Measurements from ENCODE around the gene TECRL. TPM values are rescaled to one million over a fixed set of nuclear protein-coding genes. Genes with fewer than 3 reads are reported as not detected.

TECRL gene
- total RNA-seq, 1 donor from 2014 or later = not detected

DNA sequence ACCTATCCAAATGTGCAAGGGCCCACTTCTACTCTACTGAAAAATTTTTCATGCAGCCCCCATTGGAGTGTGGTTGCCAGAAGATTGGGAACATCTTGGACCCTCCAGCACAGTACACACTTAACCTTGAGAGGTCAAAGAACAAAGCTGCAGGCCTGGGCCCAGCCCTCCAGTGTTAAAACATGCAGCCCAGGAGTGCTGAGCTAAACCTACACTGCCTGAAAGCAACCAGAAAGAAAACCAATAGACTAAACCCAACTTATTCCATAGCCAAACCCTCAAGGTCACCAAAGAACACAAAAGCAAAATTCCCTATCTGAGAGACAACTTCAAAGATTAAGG is 47.9 kb downstream of the TECRL start:
- no peaks in the 10 kb centered on the region for H3K27me3 Mint-ChIP-seq (ENCODE audit: low read depth)
- peaks cover 45% of the 10 kb centered on the region for H3K9me3 Mint-ChIP-seq
- H3K36me3 Mint-ChIP-seq (ENCODE audit: low read depth) = no peaks in the 10 kb centered on the region
- no peak for DNase-seq (ENCODE audit: low spot score)
- intact Hi-C loops (cut with micrococcal nuclease) = no loop called here
- no peak overlapping the region for H3K27ac Mint-ChIP-seq
- no peak overlapping the region for H3K4me3 Mint-ChIP-seq (ENCODE audit: low read depth)
- H3K4me1 Mint-ChIP-seq (ENCODE audit: low read depth) = no peaks in the 10 kb centered on the region

DNA sequence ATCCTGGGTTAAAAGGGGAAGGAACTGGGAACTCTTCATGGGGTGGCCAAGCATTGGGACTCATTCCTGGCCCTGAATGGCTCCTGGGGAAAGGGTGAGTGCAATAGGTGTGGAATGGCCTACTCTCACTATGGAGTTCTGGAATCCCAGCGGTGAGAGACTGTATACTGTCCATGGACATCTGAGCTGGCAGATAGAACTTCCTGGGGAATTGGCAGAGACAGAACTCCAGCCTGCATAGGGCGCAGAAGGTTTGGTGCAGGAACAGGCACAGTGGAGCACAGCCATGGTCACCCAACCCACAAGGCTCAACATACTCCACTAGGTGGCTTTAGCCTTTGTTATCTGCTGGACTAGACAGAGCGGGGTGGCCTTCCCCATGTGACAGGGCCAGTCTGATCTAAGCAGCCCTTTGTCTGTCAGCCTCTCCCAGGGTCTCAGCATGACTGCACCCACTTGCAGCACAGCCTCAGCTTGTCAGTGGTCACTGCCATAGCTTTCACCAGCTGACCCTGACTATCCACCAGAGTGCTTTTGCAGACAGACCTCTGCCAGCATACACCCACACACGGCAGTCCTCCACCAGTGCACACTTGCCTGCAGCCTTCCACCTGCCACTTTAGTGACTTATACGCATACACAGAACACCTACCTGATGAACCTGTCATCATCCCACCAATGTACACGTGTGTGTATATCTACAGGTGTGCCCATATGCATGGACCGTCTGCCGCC is 48.4 kb downstream of the TECRL start:
- peaks cover 43% of the 10 kb centered on the region for H3K9me3 Mint-ChIP-seq

DNA sequence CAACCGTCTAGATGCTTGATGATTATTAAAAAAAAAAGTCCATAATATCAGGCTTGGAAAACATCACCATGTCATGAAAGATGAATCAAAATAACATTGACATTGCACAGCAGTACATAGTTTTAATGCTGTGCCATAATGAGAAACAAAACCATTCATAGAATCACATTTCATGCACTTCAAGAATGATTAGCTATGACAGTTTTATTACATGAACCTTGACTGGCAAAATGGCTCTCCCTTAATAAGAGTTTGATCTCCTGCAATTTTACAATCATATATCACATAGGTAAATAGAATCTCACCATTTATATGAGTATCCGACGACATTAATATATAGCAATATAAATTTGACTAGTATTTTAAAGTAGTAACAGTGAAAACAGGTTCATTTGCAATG is 49.8 kb downstream of the TECRL start:
- Mint-ChIP-seq H3K9me3 (peaks cover 37% of the 10 kb centered on the region), H3K4me1 (ENCODE audit: low read depth) (no peaks in the 10 kb centered on the region), H3K27me3 (ENCODE audit: low read depth) (no peaks in the 10 kb centered on the region), H3K27ac (no peak overlapping the region), H3K4me3 (ENCODE audit: low read depth) (no peak overlapping the region), H3K36me3 (ENCODE audit: low read depth) (no peaks in the 10 kb centered on the region)
- DNase-seq (ENCODE audit: low spot score) = no peak
- intact Hi-C loops (cut with micrococcal nuclease) = no loop called here

More for the DNA sequence above, 48.4 kb downstream of the TECRL start:
- no peak overlapping the region for H3K4me3 Mint-ChIP-seq (ENCODE audit: low read depth)
- H3K27me3 Mint-ChIP-seq (ENCODE audit: low read depth) = no peaks in the 10 kb centered on the region
- no peak overlapping the region for H3K27ac Mint-ChIP-seq
- no peak for DNase-seq (ENCODE audit: low spot score)
- no peaks in the 10 kb centered on the region for H3K4me1 Mint-ChIP-seq (ENCODE audit: low read depth)
- intact Hi-C loops (cut with micrococcal nuclease) = no loop called here
- no peaks in the 10 kb centered on the region for H3K36me3 Mint-ChIP-seq (ENCODE audit: low read depth)

DNA sequence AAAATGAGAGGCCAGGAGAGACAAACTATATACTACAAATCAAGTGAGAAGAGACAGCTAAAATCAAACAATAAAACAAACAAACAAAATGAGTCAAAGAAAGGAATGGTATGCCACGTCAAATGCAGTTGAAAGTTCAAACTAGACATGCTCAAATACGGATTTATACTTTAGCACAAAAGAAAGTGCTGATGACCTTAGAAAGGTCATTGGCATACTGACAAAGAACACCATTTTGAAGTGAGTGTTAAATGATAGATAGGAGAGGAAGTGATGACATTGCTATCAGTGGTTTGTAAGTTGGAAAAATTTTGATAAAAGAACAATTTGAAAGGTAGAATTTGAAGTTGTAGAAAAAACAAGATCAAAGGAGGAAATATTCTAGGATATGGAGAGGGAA is 55.3 kb downstream of the TECRL start:
- intact Hi-C loops (cut with micrococcal nuclease) = no loop called here
- DNase-seq (ENCODE audit: low spot score) = no peak
- H3K4me1 Mint-ChIP-seq (ENCODE audit: low read depth) = no peaks in the 10 kb centered on the region
- no peak overlapping the region for H3K4me3 Mint-ChIP-seq (ENCODE audit: low read depth)
- H3K27ac Mint-ChIP-seq = no peak overlapping the region
- H3K9me3 Mint-ChIP-seq = peaks cover 19% of the 10 kb centered on the region
- no peaks in the 10 kb centered on the region for H3K36me3 Mint-ChIP-seq (ENCODE audit: low read depth)
- no peaks in the 10 kb centered on the region for H3K27me3 Mint-ChIP-seq (ENCODE audit: low read depth)

DNA sequence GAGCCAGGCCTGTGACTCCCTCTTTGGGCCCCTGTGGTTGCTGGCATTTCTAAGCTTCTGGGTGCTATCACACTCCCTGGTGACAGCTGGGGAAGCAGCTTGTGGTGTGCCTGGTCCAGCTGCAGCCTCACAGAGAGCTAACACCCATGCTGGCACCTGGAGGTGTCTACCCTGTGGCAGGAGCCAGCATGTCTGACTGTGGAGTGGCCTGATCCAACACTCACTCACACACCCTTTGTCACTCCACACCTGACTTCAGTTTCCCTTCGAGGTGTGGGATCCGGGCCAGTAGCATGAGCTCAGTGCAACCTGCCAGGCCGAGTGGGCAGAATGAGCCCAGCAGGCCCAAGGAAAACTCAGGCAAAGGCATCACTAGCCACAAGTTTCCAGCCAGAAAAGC is 67.5 kb downstream of the TECRL start:
- H3K9me3 Mint-ChIP-seq = peaks cover 21% of the 10 kb centered on the region
- H3K27ac Mint-ChIP-seq = no peak overlapping the region
- DNase-seq (ENCODE audit: low spot score) = no peak

DNA sequence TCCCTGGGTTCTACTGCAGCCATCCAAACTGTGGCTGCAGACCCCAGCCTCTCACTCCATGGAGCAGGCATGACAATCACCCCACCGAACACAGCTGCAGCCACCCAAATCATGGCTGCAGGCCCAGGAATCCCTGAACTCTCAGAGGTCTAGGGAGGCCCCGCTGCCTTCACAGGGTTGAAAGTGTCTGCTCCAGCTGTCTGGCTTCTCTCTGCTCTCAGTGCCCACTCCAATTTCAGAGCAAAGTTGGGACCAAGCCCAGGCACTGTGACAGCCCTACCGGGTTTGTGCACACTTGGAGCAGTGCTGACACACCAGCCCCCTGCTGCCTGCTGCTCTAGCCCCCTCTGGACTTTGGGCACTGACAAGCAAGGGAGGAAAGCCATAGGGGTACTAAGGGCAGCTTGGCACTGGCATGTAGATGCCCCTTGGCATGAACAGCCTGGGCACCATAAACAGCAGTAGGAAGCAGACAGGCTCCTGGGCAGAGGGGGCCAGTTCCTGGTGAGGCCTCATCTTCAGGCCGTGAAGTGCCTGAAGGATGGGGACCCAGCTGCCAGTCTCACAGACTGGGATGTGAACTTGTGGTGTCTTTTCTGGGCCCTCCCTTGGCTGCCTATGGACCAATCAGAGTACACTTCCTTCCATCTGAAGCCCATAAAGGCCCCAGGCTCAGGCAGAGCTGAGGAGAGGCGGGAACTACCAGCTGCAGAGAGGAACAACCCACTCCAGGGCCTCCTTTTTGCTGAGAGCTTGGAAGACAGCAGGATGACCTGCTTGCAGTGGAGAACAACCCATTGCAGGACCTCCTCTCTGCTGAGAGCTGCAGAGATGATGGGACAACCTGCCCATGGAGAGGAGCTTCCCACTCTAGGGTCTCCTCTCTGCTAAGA is 68.8 kb downstream of the TECRL start:
- Mint-ChIP-seq H3K9me3 (peaks cover 25% of the 10 kb centered on the region), H3K4me3 (ENCODE audit: low read depth) (no peak overlapping the region), H3K27me3 (ENCODE audit: low read depth) (no peaks in the 10 kb centered on the region), H3K27ac (no peak overlapping the region), H3K36me3 (ENCODE audit: low read depth) (no peaks in the 10 kb centered on the region), H3K4me1 (ENCODE audit: low read depth) (no peaks in the 10 kb centered on the region)
- intact Hi-C loops (cut with micrococcal nuclease) = no loop called here
- no peak for DNase-seq (ENCODE audit: low spot score)

More for the DNA sequence above, 67.5 kb downstream of the TECRL start:
- Mint-ChIP-seq H3K36me3 (ENCODE audit: low read depth) (no peaks in the 10 kb centered on the region), H3K4me1 (ENCODE audit: low read depth) (no peaks in the 10 kb centered on the region), H3K4me3 (ENCODE audit: low read depth) (no peak overlapping the region), H3K27me3 (ENCODE audit: low read depth) (no peaks in the 10 kb centered on the region)
- intact Hi-C loops (cut with micrococcal nuclease) = no loop called here

DNA sequence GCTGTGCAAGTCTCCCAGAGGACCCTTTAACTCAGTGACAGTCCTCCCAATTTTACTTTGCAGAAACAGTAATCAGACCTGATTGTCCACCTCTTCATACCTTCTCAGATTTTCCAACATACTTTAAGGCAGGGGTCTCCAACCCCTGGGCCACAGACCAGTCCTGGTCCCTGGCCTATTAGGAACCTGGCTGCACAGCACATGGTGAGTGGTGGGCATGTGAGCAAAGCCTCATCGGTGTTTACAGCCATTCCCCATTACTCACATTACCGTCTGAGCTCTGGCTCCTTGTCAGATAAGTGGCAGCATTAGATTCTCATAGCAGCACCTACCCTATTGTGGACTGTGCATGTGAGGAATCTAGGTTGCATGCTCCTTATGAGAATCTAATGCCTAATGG is 74.3 kb downstream of the TECRL start:
- Mint-ChIP-seq H3K27ac (no peak overlapping the region), H3K4me1 (ENCODE audit: low read depth) (no peaks in the 10 kb centered on the region), H3K36me3 (ENCODE audit: low read depth) (no peaks in the 10 kb centered on the region), H3K27me3 (ENCODE audit: low read depth) (no peaks in the 10 kb centered on the region), H3K9me3 (peaks cover 36% of the 10 kb centered on the region), H3K4me3 (ENCODE audit: low read depth) (no peak overlapping the region)
- DNase-seq (ENCODE audit: low spot score) = no peak
- intact Hi-C loops (cut with micrococcal nuclease) = no loop called here

DNA sequence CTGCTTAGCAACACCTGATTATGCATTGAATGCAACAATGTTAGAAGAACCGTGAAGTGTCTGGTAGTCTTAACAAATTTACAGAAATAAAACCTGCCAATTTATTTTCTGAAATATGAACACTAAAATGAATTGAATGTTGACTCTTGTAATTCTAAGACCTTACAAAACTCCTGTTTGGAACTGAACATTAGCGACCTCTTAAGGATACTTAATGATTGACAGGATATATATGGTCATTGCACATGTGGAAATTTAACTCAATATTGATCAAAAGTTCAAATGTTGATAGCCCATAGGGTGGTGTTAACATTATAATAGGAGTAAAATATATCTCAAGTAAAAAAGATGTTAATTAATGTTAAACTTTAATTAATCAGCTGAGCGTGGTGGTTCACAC is 79.1 kb downstream of the TECRL start:
- H3K4me3 Mint-ChIP-seq (ENCODE audit: low read depth) = no peak overlapping the region
- H3K36me3 Mint-ChIP-seq (ENCODE audit: low read depth) = no peaks in the 10 kb centered on the region
- intact Hi-C loops (cut with micrococcal nuclease) = no loop called here
- DNase-seq (ENCODE audit: low spot score) = no peak
- no peak overlapping the region for H3K27ac Mint-ChIP-seq
- H3K4me1 Mint-ChIP-seq (ENCODE audit: low read depth) = no peaks in the 10 kb centered on the region
- peaks cover 22% of the 10 kb centered on the region for H3K9me3 Mint-ChIP-seq
- H3K27me3 Mint-ChIP-seq (ENCODE audit: low read depth) = no peaks in the 10 kb centered on the region

DNA sequence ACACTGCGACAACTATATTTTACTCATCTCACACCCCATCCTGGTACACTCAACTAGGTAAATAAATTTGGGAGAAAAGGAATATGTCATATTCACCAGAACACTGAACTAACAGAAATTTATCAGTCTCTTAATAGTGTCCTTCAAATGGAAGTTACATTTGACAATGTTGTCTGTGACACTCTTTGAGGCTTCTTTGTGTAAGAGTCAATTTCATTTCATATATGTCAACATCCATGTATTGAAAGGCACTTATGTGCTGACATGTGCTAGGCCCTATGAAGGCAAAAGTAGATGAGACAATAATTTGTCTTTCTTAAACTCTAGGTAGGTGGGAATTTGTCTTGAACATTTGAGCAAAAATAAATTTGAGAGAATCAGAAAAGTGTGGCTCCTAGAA is 82.0 kb downstream of the TECRL start:
- H3K4me3 Mint-ChIP-seq (ENCODE audit: low read depth) = no peak overlapping the region
- intact Hi-C loops (cut with micrococcal nuclease) = no loop called here
- no peaks in the 10 kb centered on the region for H3K36me3 Mint-ChIP-seq (ENCODE audit: low read depth)
- no peak for DNase-seq (ENCODE audit: low spot score)
- H3K27me3 Mint-ChIP-seq (ENCODE audit: low read depth) = no peaks in the 10 kb centered on the region
- no peak overlapping the region for H3K27ac Mint-ChIP-seq
- no peaks in the 10 kb centered on the region for H3K4me1 Mint-ChIP-seq (ENCODE audit: low read depth)
- peaks cover 30% of the 10 kb centered on the region for H3K9me3 Mint-ChIP-seq

DNA sequence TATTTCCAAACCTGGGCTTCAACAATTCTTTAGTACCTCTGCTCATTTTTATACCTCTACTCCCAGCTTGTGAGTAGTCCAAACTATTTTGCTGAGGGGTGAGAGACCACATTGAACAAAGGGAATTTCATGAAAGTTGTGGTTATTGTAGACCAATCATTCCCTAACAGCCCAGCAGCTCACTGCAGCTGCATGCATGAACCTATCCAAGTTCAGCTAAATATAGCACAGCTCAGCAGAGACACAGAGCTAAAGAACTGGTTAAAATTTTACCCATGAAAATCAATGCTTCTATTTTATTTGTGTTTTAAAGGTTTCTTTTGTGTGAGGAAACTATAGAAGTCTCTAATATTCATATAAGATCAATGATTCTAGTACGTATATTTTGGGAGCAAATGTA is 82.7 kb downstream of the TECRL start:
- no peak for DNase-seq (ENCODE audit: low spot score)
- H3K27ac Mint-ChIP-seq = no peak overlapping the region
- H3K36me3 Mint-ChIP-seq (ENCODE audit: low read depth) = no peaks in the 10 kb centered on the region
- H3K9me3 Mint-ChIP-seq = peaks cover 30% of the 10 kb centered on the region
- no peak overlapping the region for H3K4me3 Mint-ChIP-seq (ENCODE audit: low read depth)
- intact Hi-C loops (cut with micrococcal nuclease) = no loop called here
- H3K27me3 Mint-ChIP-seq (ENCODE audit: low read depth) = no peaks in the 10 kb centered on the region
- H3K4me1 Mint-ChIP-seq (ENCODE audit: low read depth) = no peaks in the 10 kb centered on the region

DNA sequence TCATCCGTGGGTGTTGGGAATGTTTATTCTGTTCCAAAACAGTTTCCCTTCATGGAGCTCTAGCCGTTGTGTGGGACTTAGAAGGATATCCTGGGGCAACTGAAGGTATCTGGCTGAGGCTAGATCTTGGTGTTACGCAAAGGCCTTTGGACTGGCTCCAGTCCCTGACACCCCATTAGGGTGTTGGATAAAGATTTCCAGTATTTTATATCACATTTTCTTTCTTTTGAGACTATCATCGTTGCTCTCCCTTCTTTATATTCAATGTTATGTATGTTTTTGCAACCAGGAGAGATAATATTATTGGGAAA is 103.0 kb downstream of the TECRL start:
- intact Hi-C loops (cut with micrococcal nuclease) = no loop called here
- Mint-ChIP-seq H3K27me3 (ENCODE audit: low read depth) (no peaks in the 10 kb centered on the region), H3K27ac (no peak overlapping the region), H3K9me3 (peaks cover 9% of the 10 kb centered on the region), H3K36me3 (ENCODE audit: low read depth) (no peaks in the 10 kb centered on the region), H3K4me3 (ENCODE audit: low read depth) (no peak overlapping the region), H3K4me1 (ENCODE audit: low read depth) (no peaks in the 10 kb centered on the region)
- no peak for DNase-seq (ENCODE audit: low spot score)

DNA sequence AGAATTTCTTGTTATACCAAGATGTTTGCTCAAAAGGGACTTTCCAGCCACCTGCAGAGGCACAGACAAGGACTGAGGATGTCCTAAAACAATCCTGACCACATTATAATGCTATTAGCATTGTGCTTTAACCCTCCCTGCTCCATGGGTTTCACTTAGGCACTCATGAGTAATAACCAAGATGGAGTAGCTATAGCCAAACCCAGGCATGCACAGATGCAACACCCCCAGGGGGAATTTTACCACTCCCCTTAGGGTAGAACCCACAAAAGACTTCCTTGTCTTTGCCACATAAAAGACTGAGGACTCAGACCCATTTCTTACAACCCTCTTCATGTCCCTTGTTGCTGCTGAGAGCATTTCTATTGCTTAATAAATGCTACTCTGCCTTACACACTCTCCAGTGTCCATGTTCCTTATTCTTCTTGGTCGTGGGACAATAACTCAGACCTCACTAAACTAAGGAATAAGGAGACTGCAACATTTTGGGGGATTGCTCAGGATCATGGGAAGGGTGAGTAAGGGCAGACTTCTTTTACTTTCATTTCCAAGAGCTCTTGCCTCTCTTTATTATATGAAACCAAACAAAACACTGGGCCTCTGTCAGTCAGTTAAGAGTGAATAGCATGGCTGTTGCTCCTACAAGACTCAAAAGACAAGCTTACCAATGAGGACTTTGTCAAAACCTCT is 103.5 kb downstream of the TECRL start:
- no peak for DNase-seq (ENCODE audit: low spot score)
- H3K27me3 Mint-ChIP-seq (ENCODE audit: low read depth) = no peaks in the 10 kb centered on the region
- H3K27ac Mint-ChIP-seq = no peak overlapping the region
- intact Hi-C loops (cut with micrococcal nuclease) = no loop called here
- H3K36me3 Mint-ChIP-seq (ENCODE audit: low read depth) = no peaks in the 10 kb centered on the region
- no peak overlapping the region for H3K4me3 Mint-ChIP-seq (ENCODE audit: low read depth)
- H3K9me3 Mint-ChIP-seq = peaks cover 7% of the 10 kb centered on the region
- H3K4me1 Mint-ChIP-seq (ENCODE audit: low read depth) = no peaks in the 10 kb centered on the region

DNA sequence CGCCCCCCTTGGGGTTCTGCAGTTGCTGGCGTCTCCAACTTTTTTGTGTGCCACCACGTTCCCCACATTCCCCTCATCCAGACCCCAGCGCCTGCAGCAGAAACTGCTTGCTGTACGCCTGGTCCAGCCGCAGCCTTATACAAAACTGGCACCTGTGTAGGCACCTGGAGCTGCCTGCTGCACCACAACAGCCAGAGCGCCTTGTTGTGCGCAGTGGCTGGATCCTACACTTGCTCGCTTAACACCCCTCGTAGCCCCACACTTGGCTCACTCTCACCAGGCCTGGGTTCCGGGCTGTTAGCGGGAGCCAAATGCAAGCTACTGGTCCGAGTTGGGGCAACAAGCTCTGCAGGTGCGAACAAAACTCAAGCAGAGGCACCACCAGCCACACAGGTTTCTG is 136.8 kb downstream of the TECRL start:
- Mint-ChIP-seq H3K27me3 (ENCODE audit: low read depth) (no peaks in the 10 kb centered on the region), H3K27ac (no peak overlapping the region), H3K4me3 (ENCODE audit: low read depth) (no peak overlapping the region), H3K4me1 (ENCODE audit: low read depth) (no peaks in the 10 kb centered on the region), H3K36me3 (ENCODE audit: low read depth) (no peaks in the 10 kb centered on the region), H3K9me3 (peaks cover 12% of the 10 kb centered on the region)
- intact Hi-C loops (cut with micrococcal nuclease) = no loop called here
- no peak for DNase-seq (ENCODE audit: low spot score)

Measured in activated T-helper 2 cell treated with anti-CD3 and anti-CD28 coated beads, Interferon-gamma antibody, Interleukin-2, Interleukin-4, amounts not matched to agents 10 μg/mL and 5 μg/mL and 100 μg/mL, durations not matched to agents 14 hours and 24 hours and 36 hours (primary cell).